PFSK-1 (cell line): ENCODE data around the gene RASSF4.

Experiments used
- POLR2AphosphoS5 ChIP-seq: IDR thresholded peaks from 2 replicates; pipeline ENCODE4 v1.6.1; 2012; ENCODE audit warnings: low read depth, mild to moderate bottlenecking, control low read depth, low read length, moderate library complexity
- REST ChIP-seq, 2 experiments: IDR thresholded peaks; 2 replicates each; pipeline versions ENCODE4 v1.6.1 to v1.8.0; 2011 to 2012; ENCODE audit warnings: low read depth in 2 of 2, low read length in 2 of 2, control low read depth in 1 of 2, inconsistent platforms in 1 of 2, mild to moderate bottlenecking in 1 of 2, moderate library complexity in 1 of 2; ENCODE audit not compliant: insufficient read depth in 1 of 2
- TAF1 ChIP-seq: IDR thresholded peaks from 2 replicates; pipeline ENCODE4 v1.6.1; 2012; ENCODE audit warnings: low read length, control low read depth, borderline replicate concordance; ENCODE audit not compliant: insufficient read depth

- no peak for TF ChIP-seq POLR2AphosphoS5
- TF ChIP-seq REST (IDR thresholded peaks at IDR 0.05; ENCODE audit: insufficient read depth in 1 of 2, low read depth in 2 of 2, low read length in 2 of 2) = no peak
- TF ChIP-seq TAF1 = no peak
These were observed 22.2 kb upstream of the RASSF4 start for GRCh38 chr10:44937196-44938005.
